Activated CD8-positive, alpha-beta memory T cell treated with anti-CD3 and anti-CD28 coated beads for 24 hours (primary cell): ENCODE measurements around the gene SLC30A2.

Experiments used
- DNase-seq: peaks from one replicate; pipeline ENCODE4 v3.0.0-alpha.2; 2020

Gene SLC30A2

DNA sequence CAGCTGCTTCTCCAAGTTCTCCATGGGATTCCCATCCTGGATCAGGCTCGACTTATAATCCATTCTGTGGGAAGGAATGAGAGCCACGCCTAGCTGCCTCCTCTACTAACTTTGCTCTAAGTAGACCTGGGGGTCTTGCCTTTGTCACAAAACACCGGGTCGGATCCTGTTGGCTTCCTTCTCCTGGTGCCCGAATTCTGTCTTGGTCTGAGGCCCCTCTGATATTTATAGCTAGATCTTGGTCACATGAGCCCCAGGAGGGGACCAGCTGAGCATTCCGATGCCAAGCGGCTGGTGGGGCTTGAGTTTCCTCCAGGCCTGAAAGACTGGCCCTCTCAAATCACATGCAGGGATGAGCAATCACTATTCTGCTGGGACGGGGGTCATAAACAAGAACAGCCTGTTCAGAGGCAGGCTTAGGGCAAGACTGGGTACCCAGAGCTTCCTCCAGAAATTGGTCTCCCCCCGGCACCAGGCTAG lies 21.6 kb upstream of the SLC30A2 start, which contains the start of gene TRIM63:
TRIM63 (minus strand) TSS at position 199 of the 480 bp plus-strand sequence; CDS start at position 63, 136 bp downstream.
- DNase-seq, result no peak

DNA sequence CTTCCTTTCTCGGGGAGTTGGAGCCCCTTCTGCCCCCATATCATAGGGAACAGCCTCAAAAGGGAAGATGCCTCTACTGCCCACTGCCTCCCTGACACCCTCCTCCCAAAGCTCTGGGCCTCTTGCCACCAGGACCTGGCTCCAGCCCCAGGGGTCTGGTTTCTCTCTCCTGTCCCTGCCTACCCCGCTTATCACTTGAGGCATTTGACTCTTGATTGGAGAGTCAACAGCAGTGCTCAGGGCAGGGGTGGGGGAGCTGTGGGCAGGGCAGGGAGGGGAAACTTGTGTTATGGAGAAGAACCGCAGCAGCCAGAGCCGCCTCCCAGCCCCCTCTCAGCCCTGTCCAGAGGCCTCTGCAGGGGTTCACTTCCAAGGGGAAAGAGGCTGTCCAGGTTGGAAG lies 20.9 kb upstream of the SLC30A2 start:
- DNase-seq, result no peak

DNA sequence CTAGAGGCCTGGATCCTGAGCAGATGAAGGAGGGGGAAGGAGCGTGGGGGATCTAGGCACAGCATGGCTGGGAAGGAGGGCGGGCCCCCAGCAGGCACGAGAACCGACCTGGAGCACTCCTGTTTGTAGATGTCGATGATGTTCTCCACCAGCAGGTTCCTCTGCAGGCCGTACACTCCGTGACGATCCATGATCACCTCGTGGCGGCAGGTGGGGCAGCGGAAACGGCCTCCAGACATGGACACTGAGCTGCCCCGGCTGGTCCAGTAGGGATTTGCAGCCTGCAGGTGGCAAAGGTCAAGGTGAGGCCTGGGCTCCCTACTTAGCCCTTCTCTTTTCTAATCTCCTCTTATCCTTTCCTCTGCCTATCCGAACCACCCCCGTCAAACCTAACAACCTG lies 20.2 kb upstream of the SLC30A2 start:
- no peak for DNase-seq

DNA sequence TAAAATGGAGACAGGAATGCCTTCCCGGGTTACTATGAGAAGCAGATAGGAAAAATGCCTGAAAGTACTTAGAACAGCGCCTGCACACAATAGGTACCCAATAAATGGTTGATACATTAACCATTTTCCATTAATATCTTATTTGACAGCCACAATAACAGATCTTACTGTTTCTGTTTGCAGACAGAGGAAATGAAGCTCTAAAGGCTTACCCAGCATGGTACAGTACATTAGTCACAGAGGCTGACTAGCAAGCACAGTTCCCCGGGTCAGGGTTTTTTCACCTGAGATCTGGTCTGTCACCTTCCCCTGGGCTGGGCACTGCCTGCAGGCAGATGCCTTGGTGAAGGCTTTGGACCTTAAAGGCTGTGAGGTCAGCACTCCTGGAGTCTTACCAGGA lies 18.6 kb upstream of the SLC30A2 start:
- no peak for DNase-seq

DNA sequence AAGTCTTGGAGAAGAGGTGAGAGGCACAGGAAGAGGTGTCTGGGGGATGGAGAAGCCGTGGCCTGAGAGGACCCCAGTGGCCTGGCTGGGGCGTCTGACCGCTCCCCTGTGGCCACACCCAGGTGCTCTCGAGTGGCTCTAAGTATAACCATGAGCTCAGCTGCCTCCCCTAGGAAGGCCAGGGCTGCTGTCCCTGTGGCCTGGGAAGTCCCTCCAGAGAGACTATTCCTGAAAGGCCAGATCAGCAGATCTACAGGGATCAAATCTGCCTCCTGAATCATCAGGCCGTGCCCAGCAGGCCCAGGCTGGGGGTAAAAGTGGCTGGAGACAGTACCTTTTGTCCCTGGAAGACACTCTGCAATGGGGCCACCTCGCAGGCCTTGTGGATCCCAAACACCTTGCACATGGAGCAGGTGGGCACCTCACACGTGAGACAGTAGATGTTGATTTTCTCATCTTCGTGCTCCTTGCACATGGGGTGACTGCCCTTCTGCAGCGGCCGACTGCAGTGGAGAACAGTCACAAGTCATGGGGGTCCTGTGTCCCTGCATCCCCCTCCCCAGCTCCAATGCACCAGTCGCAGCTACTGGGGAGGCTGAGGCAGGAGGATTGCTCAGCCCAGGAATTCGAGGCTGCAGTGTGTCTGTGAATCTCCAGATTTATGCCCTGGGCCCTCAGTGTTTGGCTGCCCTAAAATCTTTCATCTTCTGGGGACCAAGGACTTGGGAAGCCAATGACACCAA lies 15.1 kb upstream of the SLC30A2 start:
- DNase-seq, result no peak

- DNase-seq, result no peak
Measured at GRCh38 chr1:26059906-26060305, 14.0 kb upstream of the SLC30A2 start.

- no peak for DNase-seq
Measured at GRCh38 chr1:26058052-26058595, 12.2 kb upstream of the SLC30A2 start.

- DNase-seq, result no peak
Measured at GRCh38 chr1:26057189-26057588, 11.3 kb upstream of the SLC30A2 start.

DNA sequence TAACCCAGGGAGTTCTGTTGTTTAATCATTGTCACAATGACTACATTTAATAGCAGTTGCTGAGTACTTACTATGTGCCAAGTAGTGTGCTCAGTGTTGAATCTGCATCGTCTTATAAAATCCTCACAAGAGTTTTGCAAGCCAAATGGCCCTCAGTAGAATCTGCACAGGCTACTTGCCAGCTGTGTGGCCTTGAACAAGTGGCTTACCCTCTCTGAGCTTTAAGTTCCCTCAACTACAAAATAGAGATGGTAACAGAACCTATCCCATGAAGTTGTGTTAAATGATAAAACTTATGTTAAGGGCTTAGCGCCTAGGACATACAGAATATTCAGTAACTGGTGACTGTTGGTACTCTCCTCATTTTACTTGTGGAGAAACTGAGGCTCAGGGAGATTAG lies 9.1 kb upstream of the SLC30A2 start:
- DNase-seq, result no peak

DNA sequence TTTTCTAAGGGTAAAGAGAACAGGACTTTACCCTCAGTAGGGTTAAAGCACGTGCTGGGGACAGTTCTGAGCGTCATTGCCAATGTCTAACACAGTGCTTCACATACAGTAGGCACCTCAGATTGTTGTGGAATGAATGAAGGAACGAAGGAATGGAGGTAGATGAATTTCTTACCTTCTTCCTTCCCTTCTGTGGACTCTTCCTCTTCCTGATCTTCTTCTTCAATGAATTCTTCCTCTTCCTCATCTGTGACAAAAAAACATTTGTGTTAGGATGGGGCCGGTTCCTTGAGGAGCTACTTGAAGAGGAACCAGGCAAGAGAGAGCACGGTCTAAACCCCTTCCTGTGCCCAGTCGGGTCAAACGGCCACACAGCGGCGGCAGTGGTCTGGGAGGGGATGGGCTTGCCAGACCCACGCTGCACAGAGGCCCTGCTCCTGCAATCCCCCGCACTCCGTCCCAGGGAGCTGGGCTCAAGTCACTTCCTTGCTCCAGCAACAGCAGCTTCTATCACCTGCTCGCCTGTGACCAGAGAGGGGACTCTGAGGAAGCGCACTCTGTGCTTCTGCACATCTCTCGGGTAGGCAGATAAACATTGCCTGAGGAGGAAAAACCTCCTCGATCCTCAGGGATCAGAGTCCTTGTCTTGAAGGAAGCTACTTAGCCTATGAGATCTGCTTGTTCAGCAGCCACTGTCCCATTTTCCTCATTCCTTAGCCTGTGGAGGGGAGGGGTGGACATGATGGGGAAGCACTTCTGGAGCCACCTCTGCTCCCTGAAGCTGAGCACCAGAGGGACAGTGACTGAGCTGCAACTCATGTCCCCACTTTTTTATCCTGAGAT lies 8.0 kb upstream of the SLC30A2 start:
- DNase-seq, result no peak

- no peak for DNase-seq
Measured at GRCh38 chr1:26050248-26050640, 4.3 kb upstream of the SLC30A2 start.

- no peak for DNase-seq
Measured at GRCh38 chr1:26049531-26050247, 3.8 kb upstream of the SLC30A2 start.

DNA sequence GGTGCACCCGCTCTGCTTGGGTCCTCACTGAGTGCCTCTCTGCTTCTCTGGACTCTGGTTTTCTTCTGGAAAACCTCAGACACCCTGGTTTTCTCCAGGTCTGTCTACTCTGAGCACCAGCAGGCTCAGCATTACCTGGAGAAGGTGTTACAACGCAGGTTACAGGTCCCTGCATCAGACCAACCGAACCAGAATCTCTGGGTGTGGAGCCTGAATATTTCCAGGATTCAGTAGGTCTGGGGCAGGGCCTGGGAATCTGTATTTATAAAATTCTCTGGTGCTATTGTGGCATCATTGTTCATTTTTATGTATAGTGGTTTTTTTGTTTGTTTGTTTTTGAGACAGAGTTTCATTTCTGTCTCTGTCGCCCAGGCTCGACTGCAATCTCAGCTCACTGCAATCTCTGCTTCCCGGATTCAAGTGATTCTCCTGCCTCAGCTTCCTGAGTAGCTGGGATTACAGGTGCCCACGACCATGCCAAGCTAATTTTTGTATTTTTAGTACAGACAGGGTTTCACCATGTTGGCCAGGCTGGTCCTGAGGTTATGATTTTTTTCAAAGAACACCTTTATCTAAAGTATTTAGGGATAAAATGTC lies 1.5 kb upstream of the SLC30A2 start:
- no peak for DNase-seq

DNA sequence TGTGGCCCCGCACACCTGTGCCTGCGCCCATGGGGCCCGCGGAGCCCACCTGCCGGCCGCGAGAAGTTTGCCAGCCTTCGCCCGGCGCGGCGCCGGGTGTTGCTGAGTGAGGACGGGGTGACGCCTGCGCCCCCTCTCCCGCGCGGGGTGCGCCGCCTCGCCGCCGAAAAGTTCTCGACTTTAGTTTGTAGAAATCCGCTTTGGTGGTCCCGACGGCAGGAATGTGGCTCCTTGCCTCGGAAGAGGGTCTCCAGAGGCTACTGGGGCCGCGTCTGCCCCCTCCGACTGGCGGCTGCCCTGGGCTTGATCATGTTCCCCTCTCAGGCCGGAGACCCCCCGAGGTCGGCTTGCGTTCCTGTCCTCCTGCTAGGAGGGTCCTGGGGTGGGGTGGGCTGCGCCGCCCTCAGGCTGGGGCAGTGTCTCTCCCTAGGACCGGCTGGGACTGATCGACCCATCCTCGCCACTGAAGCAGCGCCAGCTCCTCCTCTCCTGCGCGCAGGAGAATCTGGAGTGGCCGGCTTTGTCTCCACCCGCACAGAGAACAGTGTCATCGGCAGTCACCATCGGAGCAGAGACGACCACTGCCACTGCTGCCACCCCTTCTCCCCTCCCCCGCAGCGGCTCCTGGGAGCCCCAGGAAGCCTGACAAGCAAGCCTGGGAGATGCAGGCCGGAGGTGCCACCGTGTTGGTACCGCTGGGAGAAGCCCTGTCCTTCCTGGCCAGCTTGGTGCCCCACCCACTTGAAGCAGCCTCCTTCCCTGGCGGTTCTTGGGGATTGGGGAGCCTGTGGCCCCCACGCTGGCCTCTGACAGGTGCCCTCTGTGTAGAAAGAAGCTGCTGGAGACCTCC lies 553 bp upstream of the SLC30A2 start:
- no peak for DNase-seq

- no peak for DNase-seq
Measured at GRCh38 chr1:26044971-26045721, 772 bp downstream of the SLC30A2 start.

DNA sequence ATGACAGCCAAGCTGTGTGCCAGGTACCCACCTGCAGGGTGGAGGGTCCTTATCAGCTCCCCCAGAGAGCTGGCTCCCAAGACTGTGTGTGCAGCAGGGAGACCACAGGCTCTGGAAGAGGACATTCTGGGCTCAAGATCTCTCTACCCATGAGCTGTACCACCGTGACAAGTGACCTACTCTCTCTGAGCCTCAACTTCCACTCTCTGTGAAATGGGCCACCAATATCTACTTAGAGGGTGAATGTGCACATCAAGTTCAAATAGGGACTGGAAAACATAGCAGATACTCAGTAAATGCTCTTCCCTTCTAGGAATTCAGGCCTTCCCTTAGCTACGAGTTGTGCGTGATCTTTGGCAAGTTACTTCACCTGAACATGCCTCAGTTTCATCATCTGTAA lies 1.5 kb downstream of the SLC30A2 start:
- DNase-seq, result no peak

GRCh38 chr1:26043765-26044164 lies 2.2 kb downstream of the SLC30A2 start:
- DNase-seq, result no peak

DNA sequence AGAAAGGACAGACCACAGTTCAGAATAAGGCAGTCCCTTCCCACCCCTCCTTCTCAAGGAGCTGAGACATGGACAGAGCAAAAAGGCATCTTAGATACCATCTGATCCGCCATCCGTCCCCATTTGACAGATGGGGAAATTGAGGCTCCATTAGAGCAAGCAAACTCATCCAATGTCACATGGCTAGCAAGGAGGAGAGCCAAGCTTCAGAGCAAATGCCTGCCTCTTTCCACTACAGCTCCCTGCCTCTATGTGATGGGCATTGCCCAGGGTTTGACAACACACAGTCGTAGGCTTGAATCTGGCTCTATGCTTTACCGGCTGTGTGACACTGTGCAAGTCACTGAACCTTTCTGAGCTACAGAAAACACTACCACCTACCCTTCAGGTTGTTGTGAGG lies 3.9 kb downstream of the SLC30A2 start:
- DNase-seq, result no peak

DNA sequence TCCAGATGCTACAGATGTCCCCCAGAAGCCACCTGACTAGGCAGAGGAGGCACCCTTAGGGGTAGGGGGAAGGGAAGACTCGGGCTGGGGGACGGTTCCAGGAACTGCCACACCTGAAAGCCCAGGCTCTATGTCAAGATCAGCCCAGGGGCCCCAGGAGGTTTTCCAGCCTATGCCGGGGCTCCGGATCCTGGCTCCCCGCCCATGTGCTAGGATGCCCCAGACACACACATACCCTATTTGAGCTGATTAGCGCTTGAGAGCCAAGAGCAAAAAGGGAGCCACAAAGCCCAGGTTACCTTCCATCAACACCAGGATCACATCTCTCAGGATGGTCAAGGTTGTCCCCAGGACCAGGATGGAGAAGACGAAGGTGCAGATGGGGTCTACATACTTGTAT lies 4.5 kb downstream of the SLC30A2 start:
- no peak for DNase-seq

DNA sequence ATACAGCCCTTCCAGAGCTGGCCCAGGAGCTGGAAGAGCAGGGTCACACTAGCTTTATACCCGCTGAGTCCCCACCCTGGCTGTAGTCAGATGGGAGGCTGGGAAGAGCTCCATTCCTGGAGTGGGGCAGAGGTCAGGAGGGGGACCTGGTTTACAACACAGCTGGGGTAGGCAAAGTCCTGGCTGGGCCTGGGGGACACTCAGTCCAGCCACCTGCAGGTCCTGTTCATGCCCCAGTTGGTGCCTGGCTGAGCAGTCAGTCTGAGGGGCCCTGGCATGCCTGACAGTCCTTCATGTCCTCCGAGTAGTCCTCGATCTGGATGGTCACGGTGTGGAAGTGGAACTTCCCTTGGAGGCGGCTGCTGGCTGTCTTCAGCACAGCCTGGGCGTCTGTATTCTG lies 7.0 kb downstream of the SLC30A2 start:
- no peak for DNase-seq

GRCh38 chr1:26038477-26038876 lies 7.4 kb downstream of the SLC30A2 start:
- DNase-seq, result no peak
